Fibroblast of skin of scalp (primary cell): Measurements from ENCODE around the gene MEST.
"Not testable (repeated sequence)": the region's sequence is repeated elsewhere in the genome, so short reads cannot be mapped to it uniquely, and the experiment has no call there.

Experiments used
- DNase-seq: peaks from one replicate; pipeline ENCODE4 v3.0.0-alpha.2; 2013

Gene MEST

DNA sequence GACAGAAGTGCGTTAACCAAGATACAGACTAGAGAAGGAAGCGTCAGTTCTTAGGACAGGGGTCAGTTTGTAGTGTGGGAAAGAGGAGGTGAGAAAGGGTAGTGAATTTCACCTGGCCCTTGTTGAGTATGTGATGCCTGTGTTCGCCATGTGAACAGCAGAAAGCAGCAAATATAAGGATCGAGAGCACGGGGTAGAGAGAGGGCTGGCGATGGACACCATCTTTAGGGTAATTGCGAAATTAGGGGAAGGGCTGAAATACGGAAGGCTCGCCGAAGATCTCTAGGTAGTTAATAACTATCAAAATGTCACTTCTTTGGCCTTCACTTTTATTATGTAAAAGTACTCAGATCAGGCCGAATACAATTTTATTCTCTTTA, 6.2 kb upstream of the MEST start:
- DNase-seq: no peak

DNA sequence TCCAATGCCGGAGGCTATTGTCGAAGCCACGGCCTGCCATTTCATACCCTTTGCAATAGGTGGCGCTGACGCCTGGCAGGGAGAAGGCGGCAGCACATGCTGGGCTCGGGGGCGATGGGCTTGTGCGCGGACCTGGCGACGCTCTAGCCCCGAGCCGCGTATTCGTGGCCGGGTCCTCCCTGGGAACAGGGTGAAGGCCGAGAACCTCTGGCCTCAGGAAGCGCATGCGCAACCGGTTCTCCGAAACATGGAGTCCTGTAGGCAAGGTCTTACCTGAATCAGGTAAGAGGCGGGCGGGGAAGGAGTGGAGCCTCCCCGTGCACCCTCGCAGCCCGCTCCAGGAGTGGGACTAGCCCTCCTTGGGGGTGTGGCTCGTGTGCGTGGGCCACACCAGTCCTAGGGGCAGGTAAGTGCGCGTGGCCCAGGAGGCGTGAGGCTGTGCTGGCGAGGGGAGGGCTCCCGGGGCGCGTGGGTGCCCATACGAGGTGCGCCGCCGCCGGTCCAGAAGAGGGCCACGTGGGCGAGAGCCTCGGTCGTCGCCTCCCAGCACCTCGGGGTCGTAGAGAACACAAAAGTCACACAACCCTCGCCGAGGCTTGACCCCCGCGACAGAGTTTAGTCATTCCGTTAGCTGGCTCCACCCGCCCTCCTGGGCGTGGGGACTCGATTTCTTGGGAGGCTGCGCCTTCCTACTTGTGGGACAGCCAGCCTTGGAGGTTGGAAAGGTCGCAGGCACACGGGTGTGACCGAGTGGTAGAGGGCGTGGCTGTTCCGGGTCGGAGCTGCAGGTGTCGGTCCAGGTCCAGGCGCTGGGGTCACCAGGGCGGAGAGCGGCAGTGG, 5.6 kb upstream of the MEST start:
- no peak for DNase-seq

- DNase-seq: no peak
Measured at GRCh38 chr7:130486954-130487436, 4.9 kb upstream of the MEST start.

GRCh38 chr7:130488392-130489139, 3.3 kb upstream of the MEST start:
- DNase-seq: no peak

DNA sequence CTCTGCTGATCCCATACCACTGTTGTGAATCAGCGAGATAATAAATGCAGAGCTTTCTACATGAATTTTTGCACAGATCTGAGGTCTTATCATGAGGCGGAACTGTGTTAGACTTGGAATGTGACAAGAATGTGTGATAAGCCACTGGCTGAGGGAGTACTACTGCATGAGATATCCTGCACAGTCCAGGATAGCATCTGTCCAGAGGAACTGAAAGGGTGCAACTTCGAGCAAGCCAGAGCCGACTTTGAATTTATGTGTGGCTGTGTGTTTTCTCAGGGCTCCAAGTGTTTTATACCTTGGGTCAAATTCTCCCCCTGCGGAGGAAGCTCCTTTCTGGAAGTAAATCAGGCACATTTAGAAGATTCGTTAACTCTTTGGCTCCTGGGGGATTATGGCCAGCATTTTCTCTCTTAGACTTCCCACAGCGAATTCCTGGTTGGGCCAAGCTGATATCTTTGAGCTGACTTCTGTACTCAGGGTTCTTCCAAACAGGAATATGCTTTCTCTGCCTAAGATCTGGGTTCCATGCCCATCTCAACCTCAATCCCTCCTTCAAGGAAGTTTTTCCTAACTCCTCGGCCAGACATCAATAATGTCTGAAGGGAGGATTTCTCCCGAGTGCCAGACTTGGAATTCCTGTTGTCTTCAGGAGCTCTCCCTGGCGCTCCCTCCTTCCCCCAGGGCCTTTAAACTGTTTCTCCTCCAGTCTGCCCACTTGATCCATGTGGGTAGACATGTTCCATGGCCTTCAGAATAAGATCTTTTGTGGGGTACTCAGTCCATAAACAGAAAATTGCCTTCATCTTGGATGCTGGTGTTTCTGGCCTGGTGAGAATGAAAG, 2.5 kb upstream of the MEST start:
- peak; percentile 80 for DNase-seq

DNA sequence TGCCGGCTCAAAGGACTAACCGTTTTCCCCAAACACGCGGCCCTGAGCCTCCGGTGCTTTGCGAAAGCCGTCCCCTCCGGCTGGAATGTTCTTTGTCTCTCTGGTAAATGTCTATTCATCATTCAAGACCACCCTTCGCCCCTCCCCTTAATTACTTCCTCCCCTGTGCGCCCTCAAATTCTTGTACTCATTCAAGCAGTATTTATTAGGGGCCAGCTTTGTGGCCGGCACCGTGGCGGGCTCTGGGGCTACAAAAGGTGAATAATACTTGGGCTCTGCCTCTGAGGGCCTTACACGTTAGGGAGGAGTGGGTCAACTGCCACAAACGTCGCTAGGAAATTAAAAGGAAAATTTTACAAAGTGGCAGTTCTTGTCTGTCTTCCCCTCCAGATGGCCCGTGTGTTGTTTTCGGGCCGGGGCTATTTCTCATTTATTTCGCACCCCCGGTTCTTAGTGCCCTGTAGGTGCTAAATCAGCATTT, 1.5 kb upstream of the MEST start:
- DNase-seq: no peak

DNA sequence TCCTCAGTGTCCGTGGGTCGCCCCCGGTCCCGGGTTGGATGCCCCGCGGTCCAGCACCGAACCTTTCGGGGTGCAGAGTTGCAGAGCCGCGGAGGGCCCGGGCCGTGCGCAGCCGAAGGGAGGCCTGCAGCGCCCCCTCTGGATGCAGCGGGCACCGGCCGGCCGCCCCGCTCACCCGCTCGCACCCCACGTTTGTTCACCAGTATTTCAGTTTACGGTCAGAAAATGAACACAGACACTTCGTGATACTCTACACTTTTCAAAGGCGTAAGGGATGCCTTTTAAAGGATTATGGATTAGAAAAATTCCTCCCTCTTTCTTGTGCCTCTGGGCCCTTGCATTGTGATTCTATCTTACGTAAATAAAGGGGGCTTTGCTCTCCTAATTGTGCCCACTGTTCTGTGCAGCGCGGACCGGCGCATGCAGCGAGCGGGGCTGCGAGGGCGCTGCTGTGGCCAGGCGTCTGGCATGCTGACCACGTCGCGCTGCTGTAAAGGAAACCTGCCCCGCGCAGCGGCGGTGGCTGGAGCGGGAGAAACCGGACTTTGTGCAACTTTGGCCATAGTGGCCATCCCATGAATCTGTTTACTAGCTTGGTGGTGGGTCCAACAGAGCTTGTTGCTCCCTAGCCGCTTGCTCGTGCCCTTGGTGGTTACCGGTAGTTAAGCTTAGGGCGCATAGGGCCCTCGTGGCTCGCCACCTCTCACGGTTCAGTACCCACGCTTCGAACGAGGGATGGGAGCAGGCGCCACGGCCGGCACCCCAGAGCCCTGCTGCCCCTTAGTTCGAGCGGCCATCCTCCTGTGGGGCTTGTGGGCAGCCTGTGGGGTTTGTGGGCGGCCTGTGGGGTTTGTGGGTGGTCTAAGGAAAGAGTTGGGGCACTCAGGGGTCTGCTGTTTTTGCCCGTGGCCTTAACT, 739 bp upstream of the MEST start:
- peak; percentile 40 for DNase-seq

DNA sequence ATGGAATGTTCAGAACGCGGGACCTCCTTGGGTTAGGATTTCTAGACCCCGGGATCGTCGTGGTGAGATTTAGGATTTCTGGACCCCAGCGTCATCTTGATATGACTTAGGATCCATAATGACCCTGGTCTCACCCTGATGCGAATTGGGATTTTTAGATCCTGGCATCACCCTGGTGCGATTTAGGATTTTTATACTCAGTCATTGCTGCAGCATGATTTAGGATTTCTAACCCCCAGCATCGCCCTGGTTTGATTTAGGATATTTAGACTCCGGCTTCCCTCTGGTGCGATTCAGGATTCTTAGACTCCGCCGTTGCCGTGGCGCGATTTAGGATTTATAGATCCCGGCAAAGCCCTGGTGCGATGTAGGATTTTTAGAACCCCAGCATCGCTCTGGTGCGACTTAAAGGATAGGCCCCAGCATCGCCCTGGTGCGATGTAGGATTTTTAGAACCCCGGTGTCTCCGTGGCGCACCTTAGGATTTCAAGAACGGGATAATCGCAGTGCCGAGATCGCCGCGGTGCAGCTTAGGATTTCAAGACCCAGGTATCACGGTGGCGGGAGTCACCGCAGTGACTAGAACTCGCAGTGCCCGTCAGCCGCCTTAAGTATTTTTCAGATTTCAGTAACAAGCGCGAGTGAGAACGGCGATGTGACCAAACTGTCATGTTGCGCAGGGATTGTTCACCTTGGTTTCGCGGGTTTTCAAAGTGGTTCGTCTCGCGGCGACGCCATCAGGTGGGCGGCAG, 814 bp downstream of the MEST start:
- no peak for DNase-seq

DNA sequence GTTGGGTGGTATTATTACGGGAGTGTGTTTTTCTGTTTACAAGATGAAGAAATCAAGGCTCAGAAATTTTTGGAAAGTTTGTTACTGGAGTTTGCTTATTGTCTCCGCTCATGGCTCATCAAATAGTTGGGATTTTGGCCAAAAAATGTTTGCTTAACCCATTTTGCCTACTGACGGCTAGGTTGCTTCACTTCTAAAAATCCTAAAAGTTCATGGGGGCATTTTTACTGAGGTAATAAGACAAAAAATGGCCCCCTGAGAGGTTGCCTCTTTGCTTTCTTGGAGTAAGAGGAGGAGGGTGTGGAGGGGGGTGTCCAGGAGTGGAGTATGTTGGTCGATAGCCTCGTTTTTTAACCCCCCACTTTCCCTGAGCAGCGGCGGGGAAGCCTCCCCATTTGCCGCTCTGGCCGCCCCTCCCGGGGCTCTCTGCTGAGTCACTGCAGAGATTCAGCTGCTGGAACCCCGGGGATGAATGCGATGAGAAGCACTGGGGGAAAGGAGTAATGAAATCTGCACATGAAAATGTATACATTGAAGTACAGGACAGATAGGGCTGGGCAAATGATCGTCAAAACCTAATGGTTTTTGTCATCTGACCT, 1.5 kb downstream of the MEST start:
- DNase-seq: peak; percentile 53

DNA sequence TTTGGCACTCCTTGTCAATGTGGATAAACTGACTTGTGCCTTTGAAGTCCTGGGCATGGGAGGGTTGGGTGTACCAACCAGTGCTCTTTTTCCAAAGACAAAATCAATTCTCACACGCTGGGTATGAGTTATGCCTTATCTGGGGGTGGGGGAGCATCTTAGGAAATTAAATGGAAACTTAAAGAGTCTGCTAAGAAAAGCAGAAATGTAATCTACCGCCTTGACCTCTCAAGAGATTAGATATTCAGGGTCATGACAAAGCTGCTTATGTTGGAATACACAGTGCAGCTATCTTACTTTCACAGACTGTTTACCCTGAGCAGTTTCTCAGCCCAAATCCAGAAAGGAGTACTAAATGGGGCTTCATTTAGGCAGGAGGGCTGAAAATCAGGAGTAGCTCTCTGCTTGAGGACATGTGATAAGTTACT, 2.6 kb downstream of the MEST start:
- no peak for DNase-seq

DNA sequence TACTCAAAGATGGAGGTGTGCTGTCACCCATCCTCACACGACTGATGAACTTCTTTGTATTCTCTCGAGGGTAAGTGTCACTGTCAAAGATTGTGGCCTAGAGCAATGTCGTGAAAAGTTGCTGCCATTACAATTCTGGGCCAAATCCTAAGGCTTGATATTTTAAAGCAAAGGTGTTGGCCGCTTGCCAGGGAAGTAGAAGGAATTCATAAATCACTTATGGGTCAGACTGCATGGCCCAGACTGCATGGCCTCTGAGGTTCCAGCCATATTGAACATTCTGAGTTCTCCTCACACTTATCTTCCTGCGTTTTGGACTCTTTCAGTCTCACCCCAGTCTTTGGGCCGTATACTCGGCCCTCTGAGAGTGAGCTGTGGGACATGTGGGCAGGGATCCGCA, 8.6 kb downstream of the MEST start:
- no peak for DNase-seq

DNA sequence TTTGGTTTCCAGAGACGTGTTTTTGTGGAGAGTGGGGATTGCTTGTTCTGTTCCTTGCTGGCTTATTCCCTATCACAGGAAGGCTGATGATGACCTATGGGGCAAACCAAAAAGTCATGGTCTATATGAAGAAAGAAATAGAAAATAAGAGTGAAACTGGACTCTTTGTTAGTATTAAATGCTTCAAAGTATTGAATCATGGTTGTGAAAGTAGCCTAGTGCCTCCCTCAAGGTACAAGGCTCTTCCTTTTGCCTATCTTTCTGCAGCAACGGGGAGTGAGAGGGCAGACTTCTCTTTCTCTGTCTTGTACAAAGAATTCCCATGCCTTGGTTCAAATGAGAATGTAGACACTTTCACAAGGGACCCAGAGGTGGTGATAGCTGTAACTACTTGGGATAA, 9.0 kb downstream of the MEST start:
- DNase-seq: no peak

- peak; percentile 52 for DNase-seq
Measured at GRCh38 chr7:130505753-130506152, 13.9 kb downstream of the MEST start.

DNA sequence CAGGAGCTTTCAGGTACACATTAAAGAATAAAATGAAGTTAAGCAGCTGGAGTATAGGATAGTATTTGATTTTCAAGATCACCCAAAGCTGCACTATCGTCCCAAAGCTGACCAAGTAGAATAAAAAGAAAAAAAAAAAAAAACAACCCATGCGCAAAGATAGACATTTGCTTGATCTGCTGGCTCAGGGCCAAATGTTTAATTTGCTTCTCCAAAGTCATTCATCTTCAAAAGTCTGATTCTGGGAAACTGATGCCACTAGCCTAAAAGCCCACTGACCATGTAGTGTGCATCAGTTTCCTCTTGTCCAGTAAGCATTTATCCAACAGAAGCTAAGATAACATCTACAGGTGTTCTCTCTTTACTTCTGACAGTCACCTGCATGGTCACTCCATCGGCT, 14.5 kb downstream of the MEST start:
- no peak for DNase-seq

GRCh38 chr7:130512038-130512437, 20.2 kb downstream of the MEST start:
- not testable (repeated sequence) for DNase-seq

DNA sequence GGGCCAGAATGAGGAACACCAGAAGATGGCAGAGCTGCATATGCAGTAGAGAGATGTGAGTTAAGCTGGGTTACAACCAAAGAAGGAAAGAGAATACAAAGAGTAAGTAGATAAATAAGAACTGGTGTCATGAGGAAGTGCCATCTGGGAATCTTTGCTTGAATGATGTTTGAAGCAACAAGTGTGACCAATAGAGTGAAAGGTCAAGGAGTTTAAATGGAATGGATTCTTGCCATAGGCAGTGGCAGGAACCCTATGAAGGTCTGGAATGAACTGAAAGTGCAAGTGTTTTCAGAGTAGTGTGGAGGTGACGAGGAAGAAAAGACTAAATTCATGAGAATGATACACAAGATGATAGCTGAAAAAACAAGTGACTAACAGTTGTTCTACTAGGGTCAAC, 21.6 kb downstream of the MEST start:
- no peak for DNase-seq

DNA sequence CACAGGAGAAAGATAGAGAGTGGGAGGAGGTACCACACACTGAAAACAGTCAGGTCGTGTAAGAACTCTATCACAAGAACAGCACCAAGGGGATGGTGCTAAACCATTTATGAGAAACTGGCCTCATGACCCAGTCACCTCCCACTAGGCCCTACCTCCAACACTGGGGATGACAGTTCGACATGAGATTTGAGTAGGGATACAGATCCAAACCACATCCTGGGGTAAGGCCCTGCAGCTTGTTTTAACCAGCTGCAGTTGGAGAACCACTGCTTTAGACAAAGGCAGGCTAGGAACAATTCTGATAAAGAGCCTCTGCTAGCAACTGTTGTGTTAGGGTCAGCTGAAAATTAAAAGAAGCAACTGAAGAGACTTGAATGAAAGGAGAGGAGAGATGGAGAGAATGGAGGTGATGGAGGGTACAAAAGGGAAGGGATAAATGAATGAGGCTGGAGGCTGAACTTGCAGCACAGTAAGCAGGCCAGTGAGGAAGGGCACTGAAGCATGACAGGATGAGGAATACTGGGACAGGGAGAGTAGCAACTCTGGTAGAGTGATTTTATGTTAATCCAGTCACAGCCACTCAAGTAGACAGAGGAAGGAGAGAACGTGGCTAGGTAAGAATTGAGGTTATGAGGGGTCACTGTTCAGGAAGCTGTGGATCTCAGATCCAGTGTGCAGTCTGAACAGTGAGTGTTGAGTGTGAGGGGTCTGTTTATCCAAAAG, 23.6 kb downstream of the MEST start:
- DNase-seq: no peak

DNA sequence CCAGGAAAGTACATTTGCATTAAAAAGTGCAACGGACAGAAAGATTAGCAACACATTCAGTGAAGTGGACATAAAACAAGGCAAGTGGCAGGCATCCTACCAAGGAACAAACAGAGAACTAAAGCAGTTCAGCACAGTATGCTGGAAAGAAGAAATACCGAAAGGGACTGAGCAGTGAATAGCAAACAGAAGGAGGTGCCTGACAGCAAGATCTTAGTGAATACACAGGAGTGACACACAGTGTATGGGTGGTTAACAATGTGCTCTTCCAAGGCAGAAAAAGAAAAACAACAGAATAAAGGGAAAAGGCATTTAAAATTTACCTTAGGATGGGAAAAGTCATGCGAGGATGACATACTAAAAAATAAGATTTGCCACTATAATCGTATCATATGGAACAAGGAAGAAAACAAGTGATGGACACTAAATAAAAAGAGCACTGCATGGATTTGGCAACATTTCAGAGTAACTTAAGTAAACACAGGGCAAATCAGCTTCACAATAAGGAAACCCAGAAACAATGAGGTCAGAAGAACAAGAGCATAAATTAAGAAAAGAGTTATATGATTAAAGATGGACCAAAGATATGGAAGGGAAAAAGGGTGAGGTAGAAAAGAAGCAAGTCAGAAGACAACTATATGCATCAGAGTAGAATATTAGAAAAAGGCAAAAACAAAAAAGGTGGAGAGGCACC, 29.5 kb downstream of the MEST start:
- no peak for DNase-seq

DNA sequence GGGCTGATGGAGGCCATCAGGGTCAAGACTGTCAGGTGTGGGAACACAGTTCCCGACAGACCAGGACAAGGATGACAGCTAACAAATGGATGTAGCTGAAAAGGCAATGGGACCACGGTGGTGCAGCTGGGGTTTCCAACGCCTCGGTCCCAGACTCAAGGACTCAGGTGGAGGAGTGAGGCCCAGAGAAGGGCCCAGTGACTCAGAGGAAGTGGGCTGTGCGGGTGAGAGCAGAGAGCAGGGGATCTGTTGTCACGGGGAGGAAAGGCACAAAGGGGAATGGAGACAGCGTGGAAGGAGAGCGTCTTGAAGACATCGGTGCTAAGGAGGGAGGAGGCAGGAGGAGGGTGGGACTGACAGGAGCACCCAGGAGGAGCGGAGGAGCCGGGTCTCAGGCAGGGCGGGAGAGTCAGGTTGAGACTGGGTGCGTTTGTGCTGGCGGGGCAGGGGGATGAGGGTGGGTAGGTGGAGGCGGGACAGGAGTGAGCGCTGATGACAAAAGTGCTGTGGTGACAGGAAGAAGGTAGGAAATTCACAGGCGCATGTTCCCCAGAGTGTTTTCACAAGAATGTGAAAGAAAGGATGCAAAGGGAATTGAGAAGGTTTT, 31.7 kb downstream of the MEST start:
- DNase-seq: not testable (repeated sequence)
